Stimulated activated CD8-positive, alpha-beta memory T cell treated with anti-CD3 and anti-CD28 coated beads, Interleukin-4, amount 100 ng/mL, for 48 hours (primary cell): ENCODE data around the gene FAM13A.
"Not testable (repeated sequence)": the region's sequence is repeated elsewhere in the genome, so short reads cannot be mapped to it uniquely, and the experiment has no call there.

Experiments used
- DNase-seq: peaks from one replicate; pipeline ENCODE4 v3.0.0-alpha.2; 2020

The FAM13A gene

GRCh38 chr4:88892646-88893045 is 164.3 kb downstream of the FAM13A start:
- no peak for DNase-seq

DNA sequence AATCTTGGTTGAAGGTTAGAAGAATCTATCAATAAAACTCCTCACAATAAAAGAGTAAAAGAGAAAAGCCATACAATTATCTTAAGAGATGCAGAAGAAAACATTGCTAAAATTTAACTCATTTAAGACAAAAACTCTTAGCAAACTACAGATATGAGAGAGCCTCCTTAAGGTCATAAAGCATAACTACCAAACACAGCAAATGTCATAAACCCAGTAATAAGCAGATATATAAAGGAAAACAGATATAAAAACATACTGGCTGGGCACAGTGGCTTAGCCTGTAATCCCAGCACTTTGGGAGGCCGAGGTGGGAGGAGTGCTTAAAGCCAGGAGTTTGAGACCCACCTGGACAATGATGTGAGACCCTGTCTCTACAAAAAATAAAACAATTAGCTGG is 165.3 kb downstream of the FAM13A start:
- no peak for DNase-seq

- DNase-seq, result not testable (repeated sequence)
These were observed 169.6 kb downstream of the FAM13A start for GRCh38 chr4:88887409-88887808.

GRCh38 chr4:88881227-88881569 is 175.8 kb downstream of the FAM13A start:
- DNase-seq, result no peak

GRCh38 chr4:88880501-88881226 is 176.3 kb downstream of the FAM13A start:
- no peak for DNase-seq

DNA sequence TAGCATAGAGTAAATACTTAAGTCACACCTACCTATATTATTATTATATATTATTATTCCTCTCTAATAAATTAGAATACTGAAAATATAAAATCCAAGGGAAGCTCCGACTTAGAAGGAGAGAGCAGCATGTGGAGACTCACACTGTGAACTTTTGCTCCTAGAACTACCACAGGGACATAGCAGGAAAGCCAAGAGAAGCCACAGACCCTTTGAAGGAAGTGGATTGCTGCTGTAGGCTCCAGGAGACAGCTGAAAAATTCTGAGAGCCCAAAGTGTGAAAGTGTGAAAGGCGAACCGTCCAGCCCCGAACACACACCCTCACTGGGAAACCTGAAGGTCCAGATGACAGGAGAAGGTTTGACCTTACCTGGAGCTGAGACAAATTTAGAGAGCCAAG is 177.0 kb downstream of the FAM13A start:
- DNase-seq, result no peak

GRCh38 chr4:88878642-88879041 is 178.3 kb downstream of the FAM13A start:
- no peak for DNase-seq

GRCh38 chr4:88870428-88870827 is 186.6 kb downstream of the FAM13A start:
- no peak for DNase-seq

- DNase-seq, result no peak
These were observed 188.5 kb downstream of the FAM13A start for GRCh38 chr4:88868510-88868909.

DNA sequence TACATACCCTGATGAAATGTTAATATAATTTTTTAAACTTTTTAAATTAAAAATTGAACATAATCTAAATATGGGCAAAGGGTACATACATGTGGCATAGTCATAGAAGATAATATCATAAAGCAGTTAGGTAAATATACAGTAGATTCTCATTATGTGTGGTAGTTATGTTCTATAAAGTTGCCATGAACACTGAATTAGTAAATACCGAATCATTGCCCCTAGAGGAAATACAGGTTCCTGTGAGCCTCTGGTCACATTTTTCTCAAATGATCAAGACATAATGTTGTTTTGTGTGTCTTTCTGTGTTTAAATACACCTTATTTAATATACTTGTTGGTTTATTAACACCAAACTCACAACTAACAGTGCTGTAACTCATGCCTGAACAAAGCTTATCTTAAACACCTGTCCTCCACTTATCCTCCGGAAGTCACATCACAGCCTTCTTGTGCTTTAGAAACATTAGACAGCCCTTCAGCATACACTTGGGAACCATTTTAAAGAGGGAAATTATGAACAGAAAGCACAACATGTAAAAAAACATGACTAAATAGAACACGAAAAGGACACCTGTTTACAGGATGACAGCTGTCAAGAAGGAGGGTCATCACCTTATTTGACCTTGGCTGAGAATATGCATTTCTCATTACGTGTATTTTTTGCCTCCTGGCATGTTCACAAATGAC is 190.0 kb downstream of the FAM13A start:
- no peak for DNase-seq

DNA sequence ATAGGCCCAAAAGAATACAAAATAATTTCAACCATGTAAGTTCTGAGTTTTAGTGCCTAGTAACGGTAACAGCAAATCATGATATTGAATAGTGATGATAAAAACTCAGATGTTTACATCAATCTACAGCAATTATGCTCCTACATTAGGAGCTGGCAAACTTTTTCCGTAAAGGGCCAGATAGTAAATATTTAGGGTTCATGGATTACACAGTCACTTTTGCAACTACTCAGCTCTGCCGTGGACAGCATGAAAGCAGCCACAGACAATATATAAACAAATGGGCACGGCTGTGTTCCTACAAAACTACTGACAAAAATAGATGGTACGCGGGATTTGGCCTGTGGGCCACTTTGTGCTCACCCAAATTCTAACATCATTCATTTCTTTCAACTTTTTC is 191.5 kb downstream of the FAM13A start:
- no peak for DNase-seq

DNA sequence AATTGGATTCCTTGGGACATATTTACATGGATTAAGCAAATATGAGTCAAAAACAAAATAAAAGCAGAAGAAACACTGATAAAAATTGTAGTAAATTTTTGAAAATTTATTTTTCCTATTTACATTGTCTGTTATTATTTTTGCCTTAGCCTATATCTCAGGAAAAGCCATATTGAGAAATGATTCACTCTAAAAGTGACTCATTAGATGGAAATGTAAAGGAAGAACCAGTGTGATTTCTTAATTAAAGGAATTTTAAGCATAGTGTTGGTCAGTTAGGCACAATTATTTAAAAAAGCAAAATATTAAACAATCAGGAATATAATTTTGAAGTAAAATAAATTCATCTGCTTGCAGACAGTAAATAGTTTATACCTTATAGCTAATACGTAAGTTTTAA is 191.9 kb downstream of the FAM13A start:
- no peak for DNase-seq

DNA sequence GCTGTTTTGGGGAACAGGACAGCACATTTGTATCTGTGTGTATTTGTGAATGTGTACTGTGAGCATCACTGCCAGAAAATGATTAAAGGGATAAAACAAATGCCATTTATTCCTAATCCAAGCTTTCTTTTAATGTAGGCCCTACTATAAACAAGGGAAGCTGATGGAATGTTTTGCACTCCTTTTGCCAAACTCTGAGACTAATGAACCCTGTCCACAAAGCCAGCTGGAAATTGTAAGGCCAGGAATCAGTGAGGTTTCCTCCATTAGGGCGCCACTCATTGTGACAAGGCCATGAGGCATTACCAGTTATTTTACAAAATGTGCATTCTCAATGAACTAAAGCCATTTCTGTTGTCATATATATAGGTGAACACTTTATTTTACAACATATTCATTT is 196.4 kb downstream of the FAM13A start:
- DNase-seq, result no peak

DNA sequence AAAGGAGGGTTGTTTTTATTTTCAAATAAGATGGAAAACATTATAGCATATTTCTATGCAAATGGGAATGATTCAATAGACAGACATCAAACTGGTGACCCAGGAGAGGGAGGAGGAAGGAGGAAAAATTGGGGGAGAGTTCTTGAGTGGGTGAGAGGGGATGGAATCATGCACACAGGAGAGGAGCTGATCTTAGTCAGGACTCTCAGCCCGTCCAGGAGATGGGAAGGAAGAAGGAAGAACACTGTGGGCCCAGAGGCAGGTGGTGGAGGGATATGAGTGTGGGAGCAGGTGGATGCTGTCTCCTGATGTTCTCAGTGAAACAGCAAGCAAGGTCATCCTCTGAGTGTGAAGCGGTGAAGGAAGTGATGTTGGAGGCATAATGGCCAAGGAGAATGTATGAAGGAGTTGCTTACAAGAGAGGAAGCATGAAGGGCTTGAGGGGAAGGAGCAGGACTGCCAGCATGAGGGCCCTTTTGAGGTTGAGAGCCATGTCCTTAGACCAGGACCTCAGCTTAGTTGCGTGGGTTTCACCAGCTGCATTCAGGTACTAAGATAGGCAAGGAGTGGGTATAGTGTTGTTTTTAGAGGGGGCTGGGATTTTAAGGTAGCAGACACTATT is 197.7 kb downstream of the FAM13A start:
- no peak for DNase-seq

- no peak for DNase-seq
These were observed 198.2 kb downstream of the FAM13A start for GRCh38 chr4:88858752-88859151.

- DNase-seq, result no peak
These were observed 199.4 kb downstream of the FAM13A start for GRCh38 chr4:88857588-88857987.

DNA sequence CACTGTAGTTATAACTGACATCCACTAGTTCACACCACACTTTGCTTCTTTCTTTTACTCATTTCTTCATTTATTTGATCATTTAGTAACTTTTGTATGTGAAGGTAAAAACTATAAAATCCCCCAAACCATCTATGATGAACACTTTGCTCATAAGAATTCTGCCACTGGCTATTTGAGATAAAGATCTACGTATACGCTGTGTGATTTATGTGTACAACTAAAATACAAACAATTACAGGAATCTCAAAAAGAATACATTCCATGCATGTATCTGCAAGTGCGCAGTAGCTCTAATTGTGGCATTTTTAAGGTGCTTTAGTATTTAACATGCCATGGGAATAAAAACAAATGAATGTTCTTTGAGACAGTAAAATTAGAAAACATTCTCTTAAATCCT is 202.5 kb downstream of the FAM13A start:
- DNase-seq, result no peak

DNA sequence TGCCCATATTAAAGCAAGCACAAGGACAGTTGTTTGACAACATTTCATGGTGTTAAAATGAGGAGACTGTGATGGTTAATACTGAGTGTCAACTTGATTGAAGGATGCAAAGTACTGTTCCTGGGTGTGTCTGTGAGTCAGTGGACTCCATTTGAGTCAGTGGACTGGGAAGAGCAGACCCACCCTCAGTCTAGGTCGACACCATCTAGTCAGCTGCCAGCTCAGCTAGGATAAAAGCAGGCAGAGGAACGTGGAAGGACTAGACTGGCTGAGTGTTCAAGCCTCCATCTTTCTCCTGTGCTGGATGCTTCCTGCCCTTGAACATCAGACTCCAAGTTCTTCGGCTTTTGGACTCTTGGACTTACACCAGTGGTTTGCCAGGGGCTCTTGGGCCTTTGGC is 203.4 kb downstream of the FAM13A start:
- not testable (repeated sequence) for DNase-seq

DNA sequence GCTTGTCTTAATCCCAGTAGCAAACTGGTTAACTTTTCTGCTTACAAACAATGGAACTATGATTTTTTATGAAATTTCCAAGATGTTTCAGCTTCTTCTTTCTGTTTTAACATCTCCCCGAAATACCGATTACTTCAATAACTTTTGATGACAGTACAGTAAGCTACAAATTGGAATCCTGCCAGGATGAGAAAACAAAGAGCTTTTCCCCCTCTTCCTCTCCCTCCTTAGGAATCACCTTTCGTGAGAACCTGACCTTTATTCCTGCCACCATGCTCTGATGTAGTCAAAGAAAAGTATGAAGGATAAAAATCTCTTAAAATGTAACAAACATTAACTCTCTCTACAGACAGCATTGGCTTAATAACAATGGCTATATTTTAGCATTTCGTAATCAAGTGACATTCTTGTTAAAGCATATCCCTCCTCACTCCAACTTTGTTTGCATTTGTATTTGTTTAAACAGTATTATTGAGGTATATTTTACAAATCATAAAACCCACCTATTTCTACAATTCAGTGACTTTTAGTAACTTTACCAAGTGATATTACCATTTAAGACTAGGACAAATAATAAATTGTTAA is 210.7 kb downstream of the FAM13A start:
- no peak for DNase-seq

DNA sequence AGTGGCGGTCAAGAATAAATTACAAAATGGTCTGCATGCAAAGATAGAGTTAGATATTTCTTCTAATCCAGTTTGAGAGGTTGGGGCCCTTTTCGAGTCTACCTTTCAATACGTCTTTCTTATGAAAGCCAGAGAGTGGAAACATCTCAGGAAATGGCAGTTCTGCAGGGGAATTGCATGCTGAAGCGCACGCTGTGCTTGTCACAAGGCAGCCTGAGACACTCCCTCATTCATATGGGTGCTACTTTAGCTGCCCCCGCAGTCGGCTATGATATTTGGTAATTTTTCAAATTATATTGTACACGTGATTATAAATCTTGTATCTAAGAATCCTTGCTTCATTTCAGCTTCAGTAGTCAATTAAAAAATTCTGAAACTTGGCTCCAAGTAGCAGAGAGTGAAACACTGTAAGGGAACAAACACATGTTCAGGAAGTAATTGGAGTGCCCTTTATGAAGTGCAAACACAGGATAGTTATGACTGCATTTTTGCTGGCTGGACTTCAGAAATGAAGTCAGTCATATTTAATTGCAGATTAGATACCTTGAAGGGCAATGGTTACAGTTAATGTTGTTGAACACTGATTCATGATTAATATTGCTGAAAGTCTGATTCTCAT is 213.8 kb downstream of the FAM13A start:
- DNase-seq, result no peak

GRCh38 chr4:88841635-88842034 is 215.3 kb downstream of the FAM13A start:
- DNase-seq, result no peak

GRCh38 chr4:88836216-88836615 is 220.8 kb downstream of the FAM13A start:
- DNase-seq, result no peak

- DNase-seq, result no peak
These were observed 226.0 kb downstream of the FAM13A start for GRCh38 chr4:88831031-88831430.

- DNase-seq, result no peak
These were observed 226.4 kb downstream of the FAM13A start for GRCh38 chr4:88830598-88830997.
